Measurements from ENCODE around the gene PLA2G2D. TPM values are rescaled to one million over a fixed set of nuclear protein-coding genes. Genes with fewer than 3 reads are reported as not detected.

The PLA2G2D gene
- polyA plus RNA-seq, 3 donors from 2014 or later: not detected

DNA sequence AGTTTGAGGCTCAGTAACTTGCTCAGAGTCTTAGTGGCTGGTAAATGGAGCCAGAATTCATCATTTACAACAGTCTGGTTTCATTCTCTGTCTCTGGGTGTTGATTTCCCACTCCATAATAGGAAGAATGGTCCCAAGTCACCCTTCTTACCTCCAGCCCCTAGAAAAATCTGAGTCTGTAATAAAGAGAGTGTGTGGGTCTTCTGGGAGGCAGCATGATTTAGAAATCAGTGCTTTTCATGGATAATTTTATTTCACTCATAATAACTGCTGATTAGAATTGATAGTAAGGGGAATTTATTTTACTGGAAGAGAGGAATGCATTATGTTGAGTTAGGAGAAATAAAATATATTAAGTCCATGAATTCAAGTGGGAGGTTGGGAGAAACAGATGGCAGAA lies 2.1 kb downstream of the PLA2G2D start:
- H3K9me3 Mint-ChIP-seq: peaks cover 0 to 1% (median 0%) of the 10 kb centered on the region in 6 donors
- peaks cover 0 to 9% (median 1%) of the 10 kb centered on the region in 3 donors for H3K27me3 Mint-ChIP-seq (ENCODE audit: low read depth in 3 of 3)
- no peak overlapping the region for H3K27ac Mint-ChIP-seq
- H3K36me3 Mint-ChIP-seq: no peaks in the 10 kb centered on the region
- DNase-seq: no peak
- no peaks in the 10 kb centered on the region for H3K4me1 Mint-ChIP-seq
- H3K4me3 Mint-ChIP-seq: no peak overlapping the region

DNA sequence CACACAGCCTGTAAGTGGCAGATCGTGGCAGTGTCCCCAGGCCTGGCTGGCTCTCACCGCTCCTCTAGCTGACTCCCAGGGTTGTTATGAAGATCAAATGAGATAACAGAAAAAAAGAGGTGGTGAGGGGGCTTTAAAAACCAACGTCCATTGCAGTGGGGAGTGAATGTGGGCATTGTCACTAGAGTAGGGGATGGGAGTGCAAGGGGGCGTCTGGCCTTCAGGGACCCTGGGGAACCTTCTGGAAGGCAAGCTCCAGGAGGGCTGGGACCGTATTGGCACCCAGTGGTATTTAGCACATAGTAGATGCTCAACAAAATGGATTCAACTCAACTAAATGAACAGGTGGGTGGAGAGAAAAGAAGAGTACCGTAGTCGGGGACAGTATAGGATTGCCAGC lies 3.4 kb downstream of the PLA2G2D start:
- no peaks in the 10 kb centered on the region for H3K4me1 Mint-ChIP-seq
- no peaks in the 10 kb centered on the region for H3K36me3 Mint-ChIP-seq
- peaks cover 0 to 11% (median 6%) of the 10 kb centered on the region in 3 donors for H3K27me3 Mint-ChIP-seq (ENCODE audit: low read depth in 3 of 3)
- no peak overlapping the region for H3K27ac Mint-ChIP-seq
- DNase-seq: no peak
- H3K9me3 Mint-ChIP-seq: no peaks in the 10 kb centered on the region
- no peak overlapping the region for H3K4me3 Mint-ChIP-seq

DNA sequence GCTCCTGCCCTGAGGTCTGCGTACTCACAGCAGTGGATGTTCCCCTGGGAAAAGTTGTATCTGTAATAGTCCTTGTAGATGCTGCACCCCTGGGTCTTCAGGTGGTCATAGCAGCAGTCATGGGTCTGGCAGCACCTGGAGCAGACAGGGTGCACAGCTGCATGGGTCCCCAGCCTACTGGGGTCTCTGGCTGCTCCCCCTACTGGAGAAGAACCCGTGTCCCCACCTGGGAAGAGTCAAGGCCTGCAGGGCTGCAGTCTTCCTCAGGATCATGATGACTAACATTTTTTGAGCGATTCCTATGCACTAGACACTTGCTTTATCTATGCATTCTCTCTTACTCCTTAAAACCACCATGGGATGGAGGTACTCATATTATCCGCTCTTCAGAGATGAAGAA lies 3.9 kb downstream of the PLA2G2D start:
- H3K4me3 Mint-ChIP-seq: no peak overlapping the region
- H3K27ac Mint-ChIP-seq: no peak overlapping the region
- no peak for DNase-seq
- H3K4me1 Mint-ChIP-seq: no peaks in the 10 kb centered on the region
- peaks cover 0 to 11% (median 6%) of the 10 kb centered on the region in 3 donors for H3K27me3 Mint-ChIP-seq (ENCODE audit: low read depth in 3 of 3)
- no peaks in the 10 kb centered on the region for H3K9me3 Mint-ChIP-seq
- no peaks in the 10 kb centered on the region for H3K36me3 Mint-ChIP-seq

DNA sequence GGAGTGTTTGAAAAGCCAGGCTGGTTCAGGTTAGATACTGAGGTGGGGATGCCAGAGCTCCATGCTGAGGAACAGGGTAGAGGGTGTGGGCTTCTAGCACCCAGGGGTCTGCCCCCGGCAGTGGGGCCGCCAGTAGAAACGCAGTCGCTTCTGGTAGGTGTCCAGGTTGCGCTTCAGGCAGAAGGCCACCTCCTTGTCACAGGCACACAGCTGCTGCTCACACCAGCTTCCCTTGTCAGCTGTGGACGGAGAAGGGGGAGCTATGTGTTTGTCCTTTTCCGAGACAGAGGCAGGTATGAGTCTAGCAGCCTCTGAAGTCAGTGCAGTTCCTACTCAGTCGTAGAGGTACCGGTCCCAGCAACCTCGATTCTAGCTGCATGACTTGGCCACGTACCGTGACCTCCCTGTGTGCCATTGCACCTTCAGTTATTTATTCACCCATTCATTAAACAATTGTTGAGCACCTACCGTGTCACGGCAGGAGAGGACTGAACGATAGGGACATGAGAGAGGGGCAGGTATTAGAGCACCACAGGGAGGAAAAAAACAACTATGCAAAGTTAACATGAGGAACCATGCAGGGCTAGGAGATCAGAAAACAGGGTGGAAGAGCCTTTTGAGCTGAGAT lies 5.2 kb downstream of the PLA2G2D start:
- no peak overlapping the region for H3K27ac Mint-ChIP-seq
- H3K36me3 Mint-ChIP-seq: no peaks in the 10 kb centered on the region
- H3K27me3 Mint-ChIP-seq (ENCODE audit: low read depth in 3 of 3): peaks cover 0 to 9% (median 6%) of the 10 kb centered on the region in 3 donors
- no peak overlapping the region for H3K4me3 Mint-ChIP-seq
- H3K4me1 Mint-ChIP-seq: no peaks in the 10 kb centered on the region
- no peak for DNase-seq
- H3K9me3 Mint-ChIP-seq: no peaks in the 10 kb centered on the region

DNA sequence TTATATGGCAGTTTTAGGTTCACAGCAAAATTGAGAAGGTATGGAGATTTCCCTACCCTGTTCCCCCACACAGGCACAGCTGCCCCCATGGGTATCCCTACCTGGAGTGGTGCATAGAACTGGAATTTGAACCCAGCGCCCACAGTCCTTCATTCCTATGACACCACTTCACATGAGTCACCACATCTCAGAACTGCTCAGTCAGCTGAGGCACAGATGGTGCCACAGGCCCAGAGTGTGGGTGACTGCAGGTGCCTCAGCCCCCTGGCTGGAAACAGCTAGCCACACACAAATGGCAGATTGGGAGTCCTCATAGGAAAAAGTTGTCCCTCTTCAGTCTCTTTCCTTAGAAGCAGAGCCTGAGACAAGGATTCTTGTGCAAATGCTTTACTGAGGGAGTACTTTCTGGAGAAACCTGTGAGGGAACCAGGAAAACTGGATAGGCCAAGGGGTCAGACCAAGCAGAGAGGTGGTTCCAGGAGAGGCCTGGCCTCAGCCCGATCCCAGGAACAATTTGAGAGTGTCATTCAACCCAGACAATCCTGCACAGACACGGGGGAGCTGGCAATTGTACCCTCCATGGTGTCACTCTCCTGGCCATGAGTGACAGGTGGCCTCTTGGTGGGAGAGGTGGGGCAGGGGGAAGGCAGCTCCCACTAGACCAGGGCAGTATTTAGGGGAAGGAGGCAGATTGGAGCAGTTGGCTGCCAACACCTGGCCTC lies 6.9 kb downstream of the PLA2G2D start:
- Mint-ChIP-seq H3K4me3 (no peak overlapping the region), H3K27ac (no peak overlapping the region), H3K9me3 (no peaks in the 10 kb centered on the region), H3K4me1 (no peaks in the 10 kb centered on the region), H3K27me3 (ENCODE audit: low read depth in 3 of 3) (peaks cover 0 to 7% (median 6%) of the 10 kb centered on the region in 3 donors), H3K36me3 (no peaks in the 10 kb centered on the region)
- no peak for DNase-seq

DNA sequence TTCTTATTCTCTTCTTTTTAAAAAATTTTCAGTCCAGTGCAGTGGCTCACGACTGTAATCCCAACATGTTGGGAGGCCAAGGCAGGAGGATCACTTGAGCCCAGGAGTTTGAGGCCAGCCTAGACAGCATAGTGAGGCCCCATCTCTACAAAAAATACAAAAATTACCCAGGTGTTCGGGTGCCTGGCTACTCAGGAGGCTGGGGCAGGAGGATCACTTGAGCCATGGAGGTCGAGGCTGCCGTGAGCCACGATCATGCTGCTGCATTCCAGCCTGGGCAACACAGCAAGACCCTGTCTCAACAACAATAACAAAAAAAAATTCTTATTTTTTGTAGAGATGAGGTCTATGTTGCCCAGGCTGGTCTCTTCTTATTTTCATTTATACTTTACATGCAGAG lies 7.9 kb downstream of the PLA2G2D start:
- Mint-ChIP-seq H3K27me3 (ENCODE audit: low read depth in 3 of 3) (peaks cover 0 to 8% (median 6%) of the 10 kb centered on the region in 3 donors), H3K4me3 (no peak overlapping the region), H3K27ac (no peak overlapping the region), H3K9me3 (no peaks in the 10 kb centered on the region), H3K36me3 (no peaks in the 10 kb centered on the region), H3K4me1 (no peaks in the 10 kb centered on the region)
- no peak for DNase-seq

DNA sequence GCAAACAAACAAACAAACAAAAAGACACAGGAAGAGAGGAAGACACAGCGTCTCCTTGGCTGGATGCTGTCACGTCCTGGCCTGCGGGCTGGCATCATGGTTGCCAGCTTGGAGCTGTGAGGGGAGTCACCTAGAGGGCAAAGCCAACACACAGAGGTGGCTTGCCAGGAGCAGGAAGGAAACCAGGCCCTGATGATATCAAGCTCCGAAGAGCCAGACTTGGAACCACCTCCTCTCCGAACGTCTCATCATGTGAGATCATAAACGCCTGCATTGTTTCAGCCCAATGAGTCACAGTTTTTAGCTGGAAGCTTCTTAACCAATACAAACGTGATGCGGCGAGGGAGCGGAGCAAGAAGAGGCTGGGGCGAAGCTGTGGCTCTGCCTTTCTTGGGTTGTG lies 8.7 kb downstream of the PLA2G2D start:
- H3K4me1 Mint-ChIP-seq: no peaks in the 10 kb centered on the region
- no peak overlapping the region for H3K27ac Mint-ChIP-seq
- peaks cover 0 to 8% (median 6%) of the 10 kb centered on the region in 3 donors for H3K27me3 Mint-ChIP-seq (ENCODE audit: low read depth in 3 of 3)
- DNase-seq: no peak
- no peaks in the 10 kb centered on the region for H3K9me3 Mint-ChIP-seq
- no peak overlapping the region for H3K4me3 Mint-ChIP-seq
- no peaks in the 10 kb centered on the region for H3K36me3 Mint-ChIP-seq

DNA sequence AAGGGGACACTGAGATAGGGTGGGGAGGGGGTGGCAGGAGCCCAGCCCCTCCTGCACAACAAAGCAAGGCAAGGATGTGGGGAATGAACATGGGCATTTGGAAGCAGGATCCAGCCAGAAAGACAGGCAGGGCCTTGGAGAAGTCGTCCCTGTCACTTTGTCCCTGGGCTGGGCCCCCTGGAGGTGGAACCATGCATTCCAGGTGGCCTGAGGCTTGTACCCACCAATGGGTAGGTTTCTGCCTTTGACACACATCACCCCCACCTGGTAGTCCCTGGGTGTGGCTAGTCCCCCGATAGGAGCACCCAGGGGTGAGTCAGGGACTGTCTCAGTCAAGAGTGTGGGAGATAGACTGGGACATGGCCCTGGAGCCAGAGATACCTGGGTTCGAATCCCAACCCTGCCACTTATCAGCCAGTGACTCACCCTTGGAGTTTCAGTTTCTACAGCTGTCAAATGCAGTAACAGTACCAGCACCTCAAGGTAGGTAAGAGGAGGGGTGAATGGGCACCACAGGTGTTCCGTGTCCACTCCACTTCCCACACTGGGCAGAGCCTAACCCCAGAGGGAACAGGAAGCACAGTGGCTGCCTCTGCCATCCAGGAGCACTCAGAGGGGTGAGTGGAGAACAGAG lies 10.0 kb downstream of the PLA2G2D start:
- H3K4me3 Mint-ChIP-seq: no peak overlapping the region
- no peak overlapping the region for H3K27ac Mint-ChIP-seq
- H3K36me3 Mint-ChIP-seq: no peaks in the 10 kb centered on the region
- H3K9me3 Mint-ChIP-seq: no peaks in the 10 kb centered on the region
- peaks cover 0 to 8% (median 6%) of the 10 kb centered on the region in 3 donors for H3K27me3 Mint-ChIP-seq (ENCODE audit: low read depth in 3 of 3)
- no peaks in the 10 kb centered on the region for H3K4me1 Mint-ChIP-seq
- DNase-seq: no peak

DNA sequence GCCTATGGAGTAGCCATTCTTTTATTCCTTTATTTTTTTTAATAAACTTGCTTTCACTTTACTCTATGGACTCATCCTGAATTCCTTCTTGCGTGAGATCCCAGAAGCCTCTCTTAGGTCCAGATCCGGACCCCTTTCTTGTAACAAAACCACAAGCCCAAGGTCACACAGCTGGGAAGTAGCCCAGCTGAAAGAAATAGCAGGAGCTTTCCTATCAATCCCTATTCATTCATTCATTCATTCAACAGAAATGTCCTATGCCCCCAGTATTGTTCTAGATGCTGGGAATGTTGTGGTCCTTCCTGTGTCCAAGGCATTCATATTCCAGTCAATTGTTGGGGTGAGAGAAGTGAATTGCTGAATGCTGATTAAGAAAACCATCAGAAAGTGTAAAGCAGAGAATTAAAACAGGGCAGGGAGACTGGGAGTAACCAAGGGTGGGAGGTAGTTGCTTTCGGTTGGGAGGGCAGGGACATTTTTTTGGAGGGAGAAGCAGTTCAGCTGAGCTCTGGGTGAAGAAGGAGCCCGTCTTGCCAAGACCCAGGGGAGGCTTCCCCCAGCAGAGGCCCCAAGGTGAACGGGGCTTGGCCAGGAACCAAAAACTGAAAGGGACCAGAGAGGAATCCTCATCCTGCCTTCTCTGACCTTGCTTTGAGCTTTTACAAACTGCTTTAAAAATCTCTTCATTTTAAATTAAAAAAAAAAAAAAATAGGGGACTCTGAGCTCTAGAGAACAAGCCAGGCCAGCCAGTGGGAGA lies 10.8 kb downstream of the PLA2G2D start:
- DNase-seq: no peak
- no peaks in the 10 kb centered on the region for H3K36me3 Mint-ChIP-seq
- H3K9me3 Mint-ChIP-seq: no peaks in the 10 kb centered on the region
- no peak overlapping the region for H3K4me3 Mint-ChIP-seq
- H3K4me1 Mint-ChIP-seq: no peaks in the 10 kb centered on the region
- peaks cover under 1 to 6% (median 5%) of the 10 kb centered on the region in 3 donors for H3K27me3 Mint-ChIP-seq (ENCODE audit: low read depth in 3 of 3)
- no peak overlapping the region for H3K27ac Mint-ChIP-seq

DNA sequence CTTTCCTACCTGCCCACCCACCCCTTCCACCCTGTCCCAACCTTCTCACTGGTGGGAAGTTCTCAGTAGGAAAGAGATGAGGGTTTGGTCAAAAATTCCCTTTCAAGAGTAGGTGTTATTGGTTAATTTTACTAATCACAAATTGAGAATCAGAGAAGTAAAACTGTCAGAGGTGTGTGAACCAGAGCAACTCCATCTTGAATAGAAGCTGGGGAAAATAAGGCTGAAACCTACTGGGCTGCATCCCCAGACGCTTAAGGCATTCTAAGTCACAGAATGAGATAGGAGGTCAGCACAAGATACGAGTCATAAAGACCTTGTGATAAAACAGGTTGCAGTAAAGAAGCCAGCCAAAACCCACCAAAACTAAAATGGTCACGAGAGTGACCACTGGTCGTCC lies 11.5 kb downstream of the PLA2G2D start:
- H3K4me1 Mint-ChIP-seq: no peaks in the 10 kb centered on the region
- H3K27me3 Mint-ChIP-seq (ENCODE audit: low read depth in 3 of 3): peaks cover 2 to 6% (median 5%) of the 10 kb centered on the region in 3 donors
- no peak overlapping the region for H3K27ac Mint-ChIP-seq
- DNase-seq: no peak
- H3K36me3 Mint-ChIP-seq: no peaks in the 10 kb centered on the region
- H3K9me3 Mint-ChIP-seq: no peaks in the 10 kb centered on the region
- no peak overlapping the region for H3K4me3 Mint-ChIP-seq

DNA sequence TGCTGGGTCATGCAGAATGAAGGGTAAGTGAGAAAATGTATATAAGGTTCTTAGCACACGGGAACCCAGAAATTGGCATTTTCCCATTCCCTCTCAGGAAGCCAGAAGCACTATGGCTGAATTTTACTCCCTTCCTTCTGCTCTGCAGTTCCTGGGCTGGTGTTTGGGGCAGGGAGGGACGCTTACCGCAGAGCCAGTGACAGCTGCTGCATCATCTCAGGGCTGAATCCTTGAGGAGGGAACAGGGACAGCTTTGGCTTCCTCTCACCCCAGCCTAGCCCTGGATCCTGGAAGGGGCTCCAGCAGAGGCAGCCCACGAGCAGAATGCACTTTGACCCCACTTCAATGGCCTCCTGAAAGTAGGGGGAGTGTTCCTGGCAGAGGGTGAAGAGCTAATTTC lies 12.0 kb downstream of the PLA2G2D start:
- no peaks in the 10 kb centered on the region for H3K4me1 Mint-ChIP-seq
- no peaks in the 10 kb centered on the region for H3K36me3 Mint-ChIP-seq
- DNase-seq: no peak
- H3K27me3 Mint-ChIP-seq (ENCODE audit: low read depth in 3 of 3): peaks cover 2 to 6% (median 5%) of the 10 kb centered on the region in 3 donors
- no peak overlapping the region for H3K4me3 Mint-ChIP-seq
- no peak overlapping the region for H3K27ac Mint-ChIP-seq
- no peaks in the 10 kb centered on the region for H3K9me3 Mint-ChIP-seq

DNA sequence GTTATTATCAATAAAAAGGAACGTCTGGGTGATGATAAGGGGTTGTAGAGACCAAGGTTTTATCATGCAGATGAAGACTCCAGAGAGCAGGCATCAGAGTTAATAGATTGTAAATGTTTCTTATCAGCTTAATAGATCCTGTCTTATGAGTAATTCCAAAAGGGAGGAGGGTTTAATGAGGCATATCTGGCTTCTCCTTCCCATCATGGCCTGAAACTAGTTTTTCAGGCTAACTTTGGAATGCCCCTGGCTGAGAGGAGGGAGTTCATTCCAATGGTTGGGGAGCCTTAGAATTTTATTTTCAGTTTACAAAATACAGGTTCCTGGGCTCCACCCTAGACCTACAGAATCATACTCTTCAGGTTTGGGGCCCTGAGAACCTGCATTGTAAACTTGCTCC lies 13.5 kb downstream of the PLA2G2D start:
- peaks cover 0 to 3% (median 3%) of the 10 kb centered on the region in 3 donors for H3K27me3 Mint-ChIP-seq (ENCODE audit: low read depth in 3 of 3)
- no peaks in the 10 kb centered on the region for H3K36me3 Mint-ChIP-seq

DNA sequence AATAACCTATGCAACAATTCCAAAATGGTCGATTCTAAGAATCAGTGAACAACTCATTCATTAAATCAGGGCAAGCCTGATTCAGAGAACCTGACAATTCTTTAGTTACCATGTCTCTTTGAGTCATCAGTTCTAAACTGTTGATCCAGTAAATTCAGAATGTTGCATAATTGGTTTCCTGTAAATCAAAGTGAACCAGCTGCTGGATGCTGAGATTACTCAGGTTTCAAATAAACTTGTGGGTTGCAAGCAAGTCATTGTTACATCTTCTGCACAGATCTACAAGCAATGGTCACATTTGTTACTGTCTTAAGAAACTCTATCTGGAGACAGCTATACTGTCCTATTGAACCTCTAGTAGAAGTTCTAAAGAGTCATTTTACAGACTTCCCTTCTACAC lies 16.5 kb downstream of the PLA2G2D start:
- DNase-seq: no peak
- H3K27me3 Mint-ChIP-seq (ENCODE audit: low read depth in 3 of 3): peaks cover 0 to 6% (median 3%) of the 10 kb centered on the region in 3 donors
- no peak overlapping the region for H3K27ac Mint-ChIP-seq
- H3K4me3 Mint-ChIP-seq: no peak overlapping the region
- no peaks in the 10 kb centered on the region for H3K36me3 Mint-ChIP-seq
- H3K9me3 Mint-ChIP-seq: no peaks in the 10 kb centered on the region
- H3K4me1 Mint-ChIP-seq: no peaks in the 10 kb centered on the region

More for the DNA sequence above, 13.5 kb downstream of the PLA2G2D start:
- no peaks in the 10 kb centered on the region for H3K4me1 Mint-ChIP-seq
- no peaks in the 10 kb centered on the region for H3K9me3 Mint-ChIP-seq
- DNase-seq: no peak
- H3K4me3 Mint-ChIP-seq: no peak overlapping the region
- H3K27ac Mint-ChIP-seq: no peak overlapping the region
